ENCODE measurements around the gene RGS7. TPM values are rescaled to one million over a fixed set of nuclear protein-coding genes. Genes with fewer than 3 reads are reported as not detected.
"Not testable (repeated sequence)": the region's sequence is repeated elsewhere in the genome, so short reads cannot be mapped to it uniquely, and the experiment has no call there.

The RGS7 gene
- total RNA-seq, 2 donors from 2014 or later = 0.11 TPM; not detected in 1

DNA sequence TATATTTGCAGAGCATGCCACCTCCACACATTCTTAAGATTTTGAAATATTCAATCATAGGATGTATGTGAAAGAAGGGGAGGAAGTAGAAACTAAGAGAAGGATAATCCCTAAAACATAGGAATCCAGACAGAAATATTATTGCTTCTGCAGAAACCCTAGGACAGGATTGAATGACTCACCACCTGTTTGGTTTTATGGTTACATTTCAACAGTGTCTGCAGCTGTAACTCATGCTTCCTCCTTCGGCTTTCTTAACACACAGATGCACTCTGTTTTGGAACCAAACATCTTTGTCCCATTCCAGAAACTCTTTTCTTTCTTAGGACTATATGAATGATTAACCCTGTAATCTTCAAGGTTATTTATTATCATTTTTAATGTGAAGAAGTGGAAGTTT is 20.7 kb downstream of the RGS7 start:
- DNase-seq (no peak), ATAC-seq (peak; percentile 51)
- intact Hi-C loops (cut with DNase I, micrococcal nuclease) = no loop called here

DNA sequence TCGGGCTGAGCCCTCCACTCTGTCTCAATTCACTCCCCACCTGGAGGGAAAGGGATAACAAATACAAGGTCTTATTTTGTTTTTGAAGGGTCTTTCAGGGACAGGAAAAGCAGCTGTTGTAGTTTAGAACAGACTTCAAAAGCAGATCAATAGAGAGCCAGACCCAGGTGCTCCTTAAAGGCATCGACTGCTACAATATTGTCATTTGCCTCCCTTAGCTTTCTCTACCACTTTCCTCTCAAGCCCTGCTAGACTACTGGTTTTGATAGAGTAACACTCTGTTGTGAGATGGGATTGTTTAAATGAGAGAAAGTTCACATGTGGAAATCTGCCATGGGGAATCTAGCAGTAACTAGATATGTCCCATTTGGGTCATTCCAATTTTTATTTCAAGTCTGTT is 24.0 kb downstream of the RGS7 start:
- ATAC-seq (no peak), DNase-seq (no peak)
- intact Hi-C loops (cut with DNase I, micrococcal nuclease) = no loop called here

DNA sequence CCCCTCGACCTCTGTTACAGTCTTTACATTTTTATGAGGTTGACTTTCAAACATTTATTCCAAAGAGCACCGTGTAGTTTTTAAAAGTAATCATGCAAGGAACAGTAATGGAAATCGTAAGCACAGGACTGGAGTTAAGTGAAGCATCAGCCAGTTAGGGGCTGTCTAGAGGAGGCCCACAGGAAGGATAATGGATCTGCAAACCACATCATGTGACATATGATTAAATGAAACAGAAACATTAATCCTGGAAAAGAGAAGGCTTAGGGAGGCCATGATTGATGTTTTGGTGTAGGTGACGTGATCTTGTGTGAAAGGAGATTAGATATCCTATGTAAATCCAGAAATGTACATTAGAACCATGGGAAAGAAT is 25.0 kb downstream of the RGS7 start:
- intact Hi-C loops (cut with DNase I, micrococcal nuclease) = no loop called here
- ATAC-seq = no peak
- DNase-seq = no peak

DNA sequence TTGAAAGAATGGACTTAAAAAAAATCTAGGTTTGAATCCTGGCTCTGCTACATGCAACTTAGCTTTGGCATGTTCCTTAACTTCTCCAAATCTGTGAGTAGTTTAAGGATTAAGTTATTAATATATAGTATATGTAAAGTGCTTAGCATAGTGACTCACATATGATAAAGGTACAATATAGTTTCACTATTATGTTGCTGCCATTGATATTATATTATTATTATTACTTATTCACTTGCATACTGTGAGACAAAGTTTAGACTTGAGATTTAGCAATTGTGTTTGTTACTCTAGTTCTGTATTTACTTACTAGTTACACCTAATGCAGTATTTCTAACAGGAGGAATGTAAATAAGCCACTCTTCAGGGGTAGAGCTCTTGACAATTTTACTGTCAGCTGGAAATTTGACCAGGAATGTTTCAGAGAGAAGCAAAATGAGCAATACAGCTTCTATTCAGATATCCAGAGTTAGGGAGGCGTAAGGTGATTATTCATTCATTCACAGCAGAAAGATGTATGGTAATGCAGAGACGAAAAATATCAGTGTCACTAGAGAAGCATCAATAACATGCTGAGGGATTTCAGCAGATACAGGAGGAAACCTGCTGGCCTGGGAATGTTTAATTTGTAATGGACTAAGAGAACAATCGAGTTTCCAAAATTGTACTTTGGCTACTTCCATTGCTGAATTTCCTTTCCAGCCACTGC is 25.5 kb downstream of the RGS7 start:
- DNase-seq = no peak
- ATAC-seq = no peak
- intact Hi-C loops (cut with DNase I, micrococcal nuclease) = no loop called here

DNA sequence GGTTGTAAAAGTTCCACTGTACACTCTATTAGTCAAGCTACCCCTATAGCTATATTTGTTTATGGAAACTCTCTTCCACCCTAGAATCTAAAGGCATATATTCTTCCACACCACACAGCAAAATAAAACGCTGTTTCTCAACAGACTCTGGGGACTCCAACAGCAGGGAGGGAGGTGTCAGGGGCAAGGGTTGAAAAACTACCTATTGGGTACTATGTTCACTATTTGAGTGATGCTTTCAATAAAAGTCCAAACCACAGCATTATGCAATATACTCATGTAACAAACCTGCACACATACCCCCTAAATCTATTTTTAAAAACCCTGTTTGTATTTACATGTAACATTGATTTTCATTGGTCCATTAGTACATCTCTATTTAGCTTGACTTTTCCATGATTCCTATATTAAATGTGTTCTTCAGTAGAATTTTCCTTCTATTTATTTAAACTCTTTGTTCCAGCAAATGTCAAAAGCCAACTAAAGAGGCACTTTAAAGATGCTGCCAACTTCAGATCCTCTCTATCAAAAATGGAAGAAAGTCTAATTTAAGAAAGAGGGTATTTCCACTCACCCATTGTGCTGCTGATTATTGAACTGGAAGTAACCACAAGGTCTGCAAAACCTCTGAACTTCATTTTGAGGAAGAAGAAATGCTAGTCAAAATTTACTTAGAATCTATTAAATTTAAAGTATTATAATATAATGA is 26.2 kb downstream of the RGS7 start:
- intact Hi-C loops (cut with DNase I, micrococcal nuclease) = no loop called here
- no peak for ATAC-seq

DNA sequence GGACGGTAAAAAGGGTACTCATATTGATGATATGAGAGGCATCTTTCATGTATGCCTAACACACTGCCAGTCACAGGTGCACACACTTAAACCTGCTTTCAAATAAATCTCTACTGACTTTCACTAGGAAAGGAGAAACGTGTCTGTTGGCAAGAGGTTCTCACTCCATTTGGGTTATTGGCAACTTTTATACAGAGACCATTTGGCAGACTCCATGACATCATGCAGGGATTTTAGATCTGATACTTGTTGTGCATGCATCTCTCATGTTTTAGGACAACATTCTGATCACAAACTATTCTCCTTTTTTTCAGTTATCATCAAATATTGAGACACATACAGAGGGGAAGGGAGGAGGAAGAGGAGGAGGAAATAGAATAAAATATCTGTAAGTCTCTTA is 31.5 kb downstream of the RGS7 start:
- intact Hi-C loops (cut with DNase I, micrococcal nuclease) = no loop called here
- DNase-seq (no peak), ATAC-seq (no peak)

More for the DNA sequence above, 26.2 kb downstream of the RGS7 start:
- no peak for DNase-seq

DNA sequence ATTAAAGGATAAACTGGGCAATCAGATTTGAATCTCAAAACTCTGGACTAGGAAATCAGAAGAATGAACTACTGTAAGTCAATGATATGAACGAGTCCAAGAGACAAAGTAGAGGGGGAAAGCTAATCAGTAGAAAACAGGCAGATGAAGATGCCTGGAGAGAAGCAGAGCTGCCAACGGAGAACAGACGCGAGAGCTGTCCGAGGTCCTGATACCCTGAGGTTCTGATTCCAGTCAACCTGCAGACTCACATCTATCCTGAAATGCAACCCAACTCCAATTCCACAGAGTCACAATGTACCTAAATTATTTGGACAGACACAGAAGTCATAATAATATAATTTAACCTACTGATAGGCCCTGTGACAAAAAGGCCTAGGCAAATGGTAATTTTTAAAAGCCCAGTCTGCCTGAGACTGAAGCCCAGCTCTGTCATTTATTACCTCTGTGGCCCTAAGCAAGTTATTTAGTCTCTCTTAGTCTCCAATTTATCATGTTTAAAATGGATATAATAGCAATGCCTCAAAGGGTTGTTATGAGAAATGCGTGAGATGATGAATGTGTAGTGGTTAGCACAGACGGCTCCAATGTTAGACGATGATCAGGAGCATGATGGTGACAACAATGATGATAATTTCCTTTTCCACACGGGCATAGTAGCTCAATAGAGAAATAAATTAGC is 33.4 kb downstream of the RGS7 start:
- no peak for ATAC-seq
- intact Hi-C loops (cut with DNase I, micrococcal nuclease) = no loop called here
- DNase-seq = peak in 1 of 2 donors; percentile 27

DNA sequence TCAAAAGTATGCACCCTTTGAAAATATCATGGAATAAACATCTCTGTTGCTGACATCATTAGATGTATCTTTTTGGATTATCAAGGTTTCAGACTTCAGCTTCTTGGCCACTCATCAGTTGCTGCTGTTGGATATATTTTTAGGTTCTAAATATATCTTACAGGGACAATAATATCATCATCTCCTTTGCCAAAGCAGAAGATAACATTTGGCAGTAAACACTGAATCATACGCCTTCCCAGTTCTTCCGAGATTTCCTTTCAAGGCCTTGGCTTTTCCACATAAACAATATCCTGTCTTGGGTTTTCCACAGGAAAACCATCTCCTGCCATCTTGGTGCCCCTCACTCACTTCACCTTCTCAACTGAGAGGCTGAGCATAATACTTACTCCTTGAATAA is 39.3 kb downstream of the RGS7 start:
- DNase-seq (no peak), ATAC-seq (no peak)
- intact Hi-C loops (cut with DNase I, micrococcal nuclease) = no loop called here

DNA sequence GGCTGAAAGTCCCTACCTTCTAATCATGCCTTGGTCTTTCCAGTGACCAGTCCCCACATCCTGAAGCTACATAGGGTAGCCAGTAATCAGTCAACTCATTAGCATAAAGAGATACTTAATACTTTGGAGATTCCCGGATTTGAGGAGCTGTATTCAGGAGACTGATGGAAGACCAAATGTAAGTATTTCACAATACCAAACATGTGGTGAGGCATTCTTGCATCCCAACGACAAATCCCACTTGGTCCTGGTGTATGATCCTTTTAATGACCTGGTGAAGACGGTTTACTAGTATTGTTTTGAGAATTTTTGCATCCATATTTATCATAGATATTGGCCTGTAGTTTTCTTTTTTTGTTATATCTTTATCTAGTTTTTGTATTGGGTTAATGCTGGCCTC is 40.6 kb downstream of the RGS7 start:
- intact Hi-C loops (cut with DNase I, micrococcal nuclease) = no loop called here

DNA sequence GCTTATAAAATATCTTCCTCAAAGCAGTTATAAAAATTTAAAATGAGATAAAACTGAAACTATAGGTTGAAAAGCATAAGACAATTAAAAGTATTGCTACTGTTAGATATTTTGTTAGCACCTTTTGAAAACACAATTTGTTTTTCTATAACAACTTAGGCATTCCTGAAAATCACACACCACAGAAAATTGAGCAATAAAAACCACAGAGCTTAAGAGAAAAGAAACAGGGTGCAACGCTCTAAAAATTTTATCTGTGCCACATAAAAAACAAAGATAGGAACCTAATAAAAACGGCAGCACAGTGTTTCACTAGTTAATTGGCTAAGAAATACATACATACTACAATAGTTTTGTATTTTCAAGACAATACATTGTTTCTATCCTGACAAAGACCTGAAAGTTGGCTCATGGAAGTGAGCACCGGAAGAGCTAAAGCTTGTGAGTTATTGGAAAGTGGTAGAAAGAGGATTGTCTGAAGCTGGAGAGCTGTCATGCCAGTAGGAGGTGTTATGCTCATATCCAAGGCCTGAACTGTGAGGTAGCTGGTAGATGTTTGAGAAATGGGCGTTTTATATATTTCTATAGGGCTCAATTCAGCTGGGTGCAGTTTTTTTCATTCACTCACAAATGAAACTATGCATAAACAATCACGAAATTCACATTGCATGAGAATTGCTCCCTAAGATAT is 45.8 kb downstream of the RGS7 start:
- intact Hi-C loops (cut with DNase I, micrococcal nuclease) = no loop called here
- DNase-seq (no peak), ATAC-seq (no peak)

More for the DNA sequence above, 40.6 kb downstream of the RGS7 start:
- ATAC-seq (no peak), DNase-seq (no peak)

DNA sequence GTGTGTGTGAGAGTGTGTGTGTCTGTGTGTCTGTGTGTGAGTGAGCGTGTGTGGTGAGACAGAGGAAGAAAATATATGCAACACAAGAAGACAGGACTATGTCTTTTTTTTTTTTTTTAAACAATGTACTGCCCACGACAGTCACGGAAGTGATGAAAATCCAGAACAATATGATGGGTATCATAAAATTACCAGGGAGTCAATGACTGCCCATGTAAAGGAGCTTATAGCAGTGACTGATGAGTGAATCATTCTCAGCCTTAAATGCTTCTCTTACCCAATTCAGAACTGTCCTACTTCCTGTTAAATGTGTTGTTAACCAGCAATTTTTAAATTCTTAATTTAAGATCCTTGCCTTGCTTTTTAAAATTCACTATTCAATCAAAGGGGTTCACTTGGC is 46.6 kb downstream of the RGS7 start:
- intact Hi-C loops (cut with DNase I, micrococcal nuclease) = no loop called here
- peak; percentile 48 for ATAC-seq
- DNase-seq = no peak

DNA sequence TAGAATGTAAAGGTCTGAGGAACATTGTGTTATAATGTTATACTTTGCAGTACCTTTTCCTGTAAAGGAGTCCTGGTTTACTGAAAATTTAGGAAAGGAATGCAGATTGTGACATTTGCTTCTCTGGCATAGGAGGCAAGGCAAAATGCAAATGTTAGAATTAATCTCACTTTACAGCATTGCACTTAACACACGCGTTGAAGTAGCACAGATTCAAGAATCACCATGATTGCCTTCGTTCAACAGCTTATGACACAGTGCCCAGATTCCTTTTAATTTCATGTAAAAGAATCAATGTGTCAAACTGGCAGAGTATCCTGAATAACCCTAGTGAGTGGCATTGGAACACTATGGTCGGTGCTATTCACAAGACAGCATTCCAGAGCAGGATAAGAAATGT is 47.4 kb downstream of the RGS7 start:
- ATAC-seq (no peak), DNase-seq (no peak)
- intact Hi-C loops (cut with DNase I, micrococcal nuclease) = no loop called here

DNA sequence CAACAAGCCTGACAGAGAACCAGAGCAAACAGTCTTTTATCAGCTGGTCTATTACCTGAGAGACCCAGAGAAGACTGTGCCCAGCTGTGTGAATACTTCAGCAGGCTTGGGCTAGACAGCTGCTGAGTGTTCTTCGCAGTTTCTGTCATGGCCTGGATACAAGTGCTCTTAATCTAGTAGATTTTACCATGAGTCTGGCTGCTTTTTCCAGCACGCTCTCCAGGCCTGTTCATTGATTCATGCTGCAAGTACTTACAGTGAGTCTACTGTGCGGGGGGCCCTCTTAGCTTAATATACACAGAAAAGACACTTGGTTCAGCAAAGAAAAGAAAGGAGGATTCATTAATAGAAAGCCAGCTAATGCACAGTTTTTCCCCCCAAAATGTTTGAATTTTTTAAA is 48.5 kb downstream of the RGS7 start:
- intact Hi-C loops (cut with DNase I, micrococcal nuclease) = no loop called here
- ATAC-seq (no peak), DNase-seq (no peak)

DNA sequence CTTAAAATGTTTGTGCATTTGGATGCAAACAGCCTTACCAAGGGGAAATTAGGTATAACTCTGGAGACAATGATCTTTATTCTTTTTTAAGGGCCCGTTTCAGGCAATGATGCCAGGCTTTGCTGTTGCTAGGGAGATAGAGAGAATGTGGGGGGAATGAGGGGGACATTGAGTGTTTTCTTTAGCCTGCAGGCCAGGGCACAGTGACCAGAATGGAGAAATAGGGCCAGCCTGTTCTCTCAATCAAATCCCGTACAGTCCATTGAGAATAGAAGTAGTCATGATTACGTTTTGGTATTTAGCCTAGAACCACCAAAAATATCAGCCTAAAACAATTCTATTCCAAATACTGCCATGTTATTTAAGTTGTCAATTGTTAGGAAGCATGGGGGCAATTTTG is 49.0 kb downstream of the RGS7 start:
- ATAC-seq = no peak
- DNase-seq = no peak
- intact Hi-C loops (cut with DNase I, micrococcal nuclease) = no loop called here

DNA sequence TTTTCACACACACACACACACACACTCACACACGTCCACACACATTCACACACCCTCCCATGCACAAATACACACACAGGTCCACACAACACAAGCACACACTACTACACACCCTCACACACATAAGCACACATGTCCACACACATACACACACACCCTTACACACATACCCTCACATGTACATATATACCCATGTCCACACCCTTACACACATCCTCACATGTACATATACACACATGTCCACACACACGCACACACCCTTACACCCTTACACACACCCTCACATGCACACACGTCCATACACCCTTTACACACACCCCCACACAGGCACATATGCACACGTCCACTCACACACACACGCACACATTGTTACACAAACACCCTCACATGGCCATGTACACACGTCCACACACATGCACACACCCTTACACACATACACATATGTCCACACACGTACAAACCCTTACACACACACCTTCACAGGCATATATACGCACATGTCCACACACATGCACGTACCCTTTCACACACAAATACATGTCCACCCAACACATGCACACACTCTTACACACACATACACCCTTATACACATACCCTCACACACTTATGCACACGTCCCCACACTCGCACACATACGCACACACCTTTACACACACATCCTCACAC is 50.7 kb downstream of the RGS7 start:
- DNase-seq (no peak), ATAC-seq (no peak)
- intact Hi-C loops (cut with DNase I, micrococcal nuclease) = no loop called here

DNA sequence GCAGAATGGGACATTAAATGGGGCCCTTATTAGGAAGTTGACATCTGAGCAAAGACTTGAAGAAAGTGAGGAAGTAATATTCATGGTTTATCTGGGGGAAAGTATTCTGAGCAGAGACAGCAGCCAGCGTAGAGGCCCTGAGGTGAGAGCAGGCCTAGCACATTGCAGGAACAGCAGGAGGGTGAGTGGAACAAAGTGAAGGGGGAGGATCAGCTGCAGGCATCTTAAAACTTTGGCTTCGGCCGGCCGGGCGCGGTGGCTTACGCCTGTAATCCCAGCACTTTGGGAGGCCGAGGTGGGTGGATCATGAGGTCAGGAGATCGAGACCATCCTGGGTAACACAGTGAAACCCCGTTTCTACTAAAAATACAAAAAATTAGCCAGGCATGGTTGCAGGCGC is 55.0 kb downstream of the RGS7 start:
- intact Hi-C loops (cut with DNase I, micrococcal nuclease); ATAC-seq; DNase-seq: not testable (repeated sequence)

DNA sequence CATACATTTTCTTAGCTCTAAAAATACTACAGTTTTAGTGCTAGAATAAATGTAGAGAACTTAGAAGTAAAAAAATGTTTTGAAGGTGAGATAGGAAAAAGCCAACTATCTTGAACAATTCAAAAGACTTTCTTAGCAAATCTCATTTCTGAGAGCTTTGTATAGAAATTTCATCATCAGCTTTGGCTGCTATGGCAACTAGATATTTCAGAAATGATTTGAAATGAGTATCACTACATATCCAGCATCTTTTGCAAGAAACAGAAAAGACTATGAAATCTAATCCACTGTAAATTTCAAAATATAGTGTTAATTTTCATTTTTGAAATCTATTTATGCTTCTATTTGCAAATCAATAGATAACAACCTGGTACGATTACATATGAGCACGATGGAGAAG is 57.7 kb downstream of the RGS7 start:
- DNase-seq (no peak), ATAC-seq (no peak)
- intact Hi-C loops (cut with DNase I, micrococcal nuclease) = no loop called here

DNA sequence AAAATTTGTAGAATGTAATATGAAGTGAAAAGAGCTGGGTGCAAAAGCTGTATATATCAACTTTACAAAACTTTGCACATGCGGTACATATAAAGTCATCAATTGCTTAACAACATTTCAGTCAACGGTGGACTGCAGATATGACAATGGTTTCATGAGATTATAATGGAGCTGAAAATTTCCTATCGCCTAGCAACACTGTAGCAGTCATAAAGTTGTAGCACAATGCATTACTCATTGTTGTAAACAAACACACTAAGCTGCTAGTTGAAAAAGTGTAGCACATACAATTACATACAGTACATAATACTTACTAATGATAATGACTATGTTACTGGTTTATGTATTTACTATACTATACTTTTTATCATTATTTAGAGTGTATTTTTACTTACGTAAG is 64.0 kb downstream of the RGS7 start:
- intact Hi-C loops (cut with DNase I, micrococcal nuclease) = no loop called here
- ATAC-seq (peak; percentile 27), DNase-seq (no peak)

DNA sequence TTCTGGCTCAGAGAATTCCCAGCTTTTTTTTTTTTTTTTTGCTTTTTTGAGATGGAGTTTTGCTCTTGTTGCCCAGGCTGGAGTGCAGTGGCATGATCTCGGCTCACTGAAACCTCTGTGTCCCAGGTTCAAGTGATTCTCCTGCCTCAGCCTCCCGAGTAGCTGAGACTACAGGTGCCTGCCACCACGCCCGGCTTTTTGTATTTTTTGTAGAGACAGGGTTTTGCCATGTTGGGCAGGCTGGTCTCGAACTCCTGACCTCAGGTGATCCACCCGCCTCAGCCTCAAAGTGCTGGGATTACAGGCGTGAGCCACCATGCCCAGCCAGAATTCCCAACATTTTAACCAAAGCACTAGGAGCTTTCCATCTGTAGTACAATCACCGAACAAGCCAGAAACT is 65.5 kb downstream of the RGS7 start:
- ATAC-seq; intact Hi-C loops (cut with DNase I, micrococcal nuclease): not testable (repeated sequence)

More for the DNA sequence above, 65.5 kb downstream of the RGS7 start:
- DNase-seq = not testable (repeated sequence)

Measured in left colon (tissue), 2 donors.